PC-3 (cell line): ENCODE measurements around the gene HHAT.

ENCODE experiments used
- CTCF ChIP-seq: fragments of 300-600 bp; sonication (generic); conservative IDR thresholded peaks from 2 replicates; pipeline ENCODE4 v1.5.1; 2017; ENCODE audit warnings: antibody characterized with exemption, low read depth, mild to moderate bottlenecking, low read length
- EZH2 ChIP-seq: fragments of 300-600 bp; sonication (generic); IDR thresholded peaks from one replicate; pipeline ENCODE4 v1.6.1; 2017; ENCODE audit warnings: antibody characterized with exemption, mild to moderate bottlenecking, low read length; ENCODE audit not compliant: unreplicated experiment
- EZH2phosphoT487 ChIP-seq: fragments of 300-600 bp; sonication (generic); IDR thresholded peaks from 2 replicates; pipeline ENCODE4 v1.6.1; 2018; ENCODE audit warnings: mild to moderate bottlenecking, antibody characterized with exemption, low read length, borderline replicate concordance

GRCh38 chr1:210647406-210648333 lies 319.0 kb downstream of the HHAT start:
- TF ChIP-seq CTCF: no peak
- no peak for TF ChIP-seq EZH2
- no peak for TF ChIP-seq EZH2phosphoT487
